Mesenchymal stem cell (in vitro differentiated cells and primary cell): ENCODE measurements around the gene ZNF691.
A peak's percentile ranks its signal among the peaks of the same experiment; 100 is the strongest.
"Not testable (repeated sequence)": the region's sequence is repeated elsewhere in the genome, so short reads cannot be mapped to it uniquely, and the experiment has no call there.

ENCODE experiments used
- DNase-seq: peaks from one replicate; pipeline ENCODE4 v3.0.0-alpha.2; 2013
- H2AFZ ChIP-seq: one replicate; pipeline ENCODE4 v1.6.1; 2013; ENCODE audit warnings: low read depth, mild to moderate bottlenecking, control low read depth, inconsistent platforms, low read length, moderate library complexity
- H2AK5ac ChIP-seq: 2 replicates; pipeline ENCODE4 v1.6.1; 2013; ENCODE audit warnings: low read length, moderate library complexity, mild to moderate bottlenecking, inconsistent platforms; ENCODE audit not compliant: severe bottlenecking
- H2BK120ac ChIP-seq: one replicate; pipeline ENCODE4 v1.6.1; 2013; ENCODE audit warnings: low read depth, mild to moderate bottlenecking, inconsistent platforms, low read length, moderate library complexity
- H2BK12ac ChIP-seq, 2 experiments: one replicate each; pipeline ENCODE4 v1.6.1; 2013; ENCODE audit warnings: inconsistent platforms in 2 of 2, low read length in 2 of 2, mild to moderate bottlenecking in 2 of 2, moderate library complexity in 2 of 2, control low read depth in 1 of 2
- H2BK15ac ChIP-seq: one replicate; pipeline ENCODE4 v1.6.1; 2013; ENCODE audit warnings: mild to moderate bottlenecking, low read depth, inconsistent platforms; ENCODE audit not compliant: poor library complexity, severe bottlenecking
- H2BK5ac ChIP-seq: 2 replicates; pipeline ENCODE4 v1.6.1; 2013; ENCODE audit warnings: low read depth, mild to moderate bottlenecking, low read length, control low read depth, inconsistent platforms; ENCODE audit not compliant: poor library complexity, severe bottlenecking
- H3K14ac ChIP-seq, 2 experiments: one replicate each; pipeline ENCODE4 v1.6.1; 2013; ENCODE audit warnings: inconsistent platforms in 2 of 2, low read length in 2 of 2, control low read depth in 1 of 2, mild to moderate bottlenecking in 1 of 2, moderate library complexity in 1 of 2
- H3K18ac ChIP-seq, 2 experiments: one replicate each; pipeline ENCODE4 v1.6.1; 2013; ENCODE audit warnings: inconsistent platforms in 2 of 2, low read length in 2 of 2, control low read depth in 1 of 2, low read depth in 1 of 2, mild to moderate bottlenecking in 1 of 2
- H3K23ac ChIP-seq, 2 experiments: one replicate each; pipeline ENCODE4 v1.6.1; 2013; ENCODE audit warnings: inconsistent platforms in 2 of 2, low read length in 2 of 2, mild to moderate bottlenecking in 2 of 2, moderate library complexity in 2 of 2, control low read depth in 1 of 2
- H3K27ac ChIP-seq: 2 replicates; pipeline ENCODE4 v1.5.1; 2013; ENCODE audit warnings: mild to moderate bottlenecking, moderate library complexity, low read length, control low read depth, inconsistent platforms; ENCODE audit not compliant: poor library complexity, severe bottlenecking
- H3K27me3 ChIP-seq, 2 experiments: 2 replicates each; pipeline versions ENCODE4 v1.6.1 to v1.7.0; 2013; ENCODE audit warnings: low read length in 2 of 2, mild to moderate bottlenecking in 2 of 2, moderate library complexity in 2 of 2, control low read depth in 1 of 2, inconsistent platforms in 1 of 2; ENCODE audit not compliant: control insufficient read depth in 1 of 2, insufficient read depth in 1 of 2
- H3K36me3 ChIP-seq, 2 experiments: 2 replicates each; pipeline versions ENCODE4 v1.6.1 to v1.7.0; 2013; ENCODE audit warnings: low read length in 2 of 2, control low read depth in 1 of 2, inconsistent platforms in 1 of 2, low read depth in 1 of 2, mild to moderate bottlenecking in 1 of 2; ENCODE audit not compliant: insufficient read depth in 2 of 2, control insufficient read depth in 1 of 2
- H3K4ac ChIP-seq, 2 experiments: one replicate each; pipeline ENCODE4 v1.6.1; 2013; ENCODE audit warnings: inconsistent platforms in 2 of 2, low read length in 2 of 2, mild to moderate bottlenecking in 2 of 2, moderate library complexity in 2 of 2, control low read depth in 1 of 2, low read depth in 1 of 2
- H3K4me1 ChIP-seq: 2 replicates; pipeline ENCODE4 v1.6.1; 2013; ENCODE audit warnings: low read depth, low read length, control low read depth; ENCODE audit not compliant: control insufficient read depth, insufficient read depth
- H3K4me2 ChIP-seq: 2 replicates; pipeline ENCODE4 v1.6.1; 2013; ENCODE audit warnings: low read length, mild to moderate bottlenecking, inconsistent platforms; ENCODE audit not compliant: poor library complexity, severe bottlenecking
- H3K4me3 ChIP-seq, 2 experiments: 2 replicates each; pipeline versions ENCODE4 v1.5.1 to v1.7.0; 2013; ENCODE audit warnings: low read length in 2 of 2, mild to moderate bottlenecking in 2 of 2, control low read depth in 1 of 2, low read depth in 1 of 2; ENCODE audit not compliant: insufficient read depth in 1 of 2
- H3K79me1 ChIP-seq: replicated peaks from 2 replicates; pipeline ENCODE4 v1.6.1; 2013; ENCODE audit warnings: mild to moderate bottlenecking, control low read depth, low read length, inconsistent platforms; ENCODE audit not compliant: poor library complexity, severe bottlenecking
- H3K9ac ChIP-seq: 2 replicates; pipeline ENCODE4 v1.7.0; 2013; ENCODE audit warnings: mild to moderate bottlenecking, low read length, moderate library complexity
- H3K9me3 ChIP-seq: 2 replicates; pipeline ENCODE4 v1.7.0; 2013; ENCODE audit warnings: mild to moderate bottlenecking, low read length; ENCODE audit not compliant: control insufficient read depth
- H4K8ac ChIP-seq: one replicate; pipeline ENCODE4 v1.6.1; 2013; ENCODE audit warnings: inconsistent platforms, mild to moderate bottlenecking, low read length, moderate library complexity
- H4K91ac ChIP-seq: one replicate; pipeline ENCODE4 v1.6.1; 2013; ENCODE audit warnings: mild to moderate bottlenecking, low read length, inconsistent platforms
- WGBS: methylation state at CpG from one replicate; pipeline ENCODE4 v1.1.7; 2013; ENCODE audit warnings: mixed read lengths; 5-methylcytosine and 5-hydroxymethylcytosine counted together

The ZNF691 gene

DNA sequence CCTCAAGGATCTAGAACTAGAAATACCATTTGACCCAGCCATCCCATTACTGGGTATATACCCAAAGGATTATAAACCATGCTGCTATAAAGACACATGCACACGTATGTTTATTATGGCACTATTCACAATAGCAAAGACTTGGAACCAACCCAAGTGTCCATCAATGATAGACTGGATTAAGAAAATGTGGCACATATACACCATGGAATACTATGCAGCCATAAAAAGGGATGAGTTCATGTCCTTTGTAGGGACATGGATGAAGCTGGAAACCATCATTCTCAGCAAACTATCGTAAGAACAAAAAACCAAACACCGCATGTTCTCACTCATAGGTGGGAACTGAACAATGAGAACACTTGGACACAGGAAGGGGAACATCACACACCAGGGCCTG lies 31.6 kb upstream of the ZNF691 start:
- not testable (repeated sequence) for H3K4me1 ChIP-seq, H3K4me3 ChIP-seq, H3K23ac ChIP-seq, H2BK15ac ChIP-seq, DNase-seq, H3K18ac ChIP-seq, H3K9ac ChIP-seq, H4K8ac ChIP-seq, H2BK5ac ChIP-seq, H4K91ac ChIP-seq, H3K4ac ChIP-seq, H3K27me3 ChIP-seq, H2BK12ac ChIP-seq, H2AFZ ChIP-seq, H3K9me3 ChIP-seq, H2AK5ac ChIP-seq, H2BK120ac ChIP-seq, H3K4me2 ChIP-seq, H3K27ac ChIP-seq, H3K14ac ChIP-seq
- WGBS: no CpG with 5 or more reads among the region's 3 CpGs
- Histone ChIP-seq H3K36me3 (peaks cover 6 to 21% of the 10 kb centered on the region in 2 experiments), H3K79me1 (peaks cover 16% of the 10 kb centered on the region)

DNA sequence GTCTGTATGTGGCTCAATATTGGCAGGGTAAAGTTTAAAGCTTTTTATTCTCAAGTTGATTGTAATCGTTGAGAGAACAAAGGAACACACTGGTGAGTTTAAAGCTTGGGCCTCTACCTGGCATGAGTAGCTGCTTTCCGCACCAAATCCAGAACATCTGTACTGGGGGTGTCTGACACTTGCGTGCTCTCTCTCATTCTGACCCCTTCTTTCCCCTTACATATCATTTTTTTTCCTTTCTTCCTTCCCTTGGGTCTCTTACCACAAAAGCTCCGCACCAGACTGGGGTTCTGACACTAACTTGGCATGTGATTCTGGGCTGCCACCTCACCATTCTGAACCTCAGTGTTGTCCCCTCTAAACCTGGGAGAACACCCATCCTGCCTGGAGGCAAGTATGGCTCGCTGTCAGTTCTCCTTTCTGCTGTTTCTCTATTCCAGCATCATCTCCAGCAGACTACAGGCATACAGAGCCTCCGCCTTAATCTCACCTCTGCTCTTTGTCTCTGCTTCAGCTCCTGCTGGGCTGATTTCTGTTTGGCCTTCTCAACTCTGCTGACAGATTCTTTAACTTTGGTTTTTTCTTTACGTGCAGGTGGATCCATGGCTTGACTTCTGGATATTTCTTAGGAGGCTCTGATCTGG lies 30.4 kb upstream of the ZNF691 start:
- Histone ChIP-seq H3K9me3 (no peaks in the 10 kb centered on the region), H3K4me2 (peak overlapping the region; percentile 80), H3K14ac (peak overlapping the region in 1 of 2 experiments; percentile 30), H4K91ac (peak overlapping the region; percentile 37), H2BK15ac (no peak overlapping the region), H3K4me3 (peak overlapping the region; percentile 86 to 98), H3K23ac (no peak overlapping the region), H3K27me3 (no peaks in the 10 kb centered on the region), H3K4me1 (peaks cover 6% of the 10 kb centered on the region), H2AFZ (no peak overlapping the region), H2BK120ac (no peak overlapping the region), H3K36me3 (peaks cover 6 to 15% of the 10 kb centered on the region in 2 experiments), H3K18ac (peak overlapping the region in 1 of 2 experiments; percentile 49), H3K9ac (peak overlapping the region; percentile 93), H3K27ac (peak overlapping the region; percentile 94), H2BK12ac (peak overlapping the region in 1 of 2 experiments; percentile 0), H2AK5ac (no peak overlapping the region), H3K4ac (peak overlapping the region; percentile 46 to 99), H3K79me1 (peaks cover 17% of the 10 kb centered on the region), H2BK5ac (no peak overlapping the region), H4K8ac (peak overlapping the region; percentile 53)
- peak; percentile 38 for DNase-seq
- WGBS: 63% methylated on average over 6 of the region's 7 CpGs

DNA sequence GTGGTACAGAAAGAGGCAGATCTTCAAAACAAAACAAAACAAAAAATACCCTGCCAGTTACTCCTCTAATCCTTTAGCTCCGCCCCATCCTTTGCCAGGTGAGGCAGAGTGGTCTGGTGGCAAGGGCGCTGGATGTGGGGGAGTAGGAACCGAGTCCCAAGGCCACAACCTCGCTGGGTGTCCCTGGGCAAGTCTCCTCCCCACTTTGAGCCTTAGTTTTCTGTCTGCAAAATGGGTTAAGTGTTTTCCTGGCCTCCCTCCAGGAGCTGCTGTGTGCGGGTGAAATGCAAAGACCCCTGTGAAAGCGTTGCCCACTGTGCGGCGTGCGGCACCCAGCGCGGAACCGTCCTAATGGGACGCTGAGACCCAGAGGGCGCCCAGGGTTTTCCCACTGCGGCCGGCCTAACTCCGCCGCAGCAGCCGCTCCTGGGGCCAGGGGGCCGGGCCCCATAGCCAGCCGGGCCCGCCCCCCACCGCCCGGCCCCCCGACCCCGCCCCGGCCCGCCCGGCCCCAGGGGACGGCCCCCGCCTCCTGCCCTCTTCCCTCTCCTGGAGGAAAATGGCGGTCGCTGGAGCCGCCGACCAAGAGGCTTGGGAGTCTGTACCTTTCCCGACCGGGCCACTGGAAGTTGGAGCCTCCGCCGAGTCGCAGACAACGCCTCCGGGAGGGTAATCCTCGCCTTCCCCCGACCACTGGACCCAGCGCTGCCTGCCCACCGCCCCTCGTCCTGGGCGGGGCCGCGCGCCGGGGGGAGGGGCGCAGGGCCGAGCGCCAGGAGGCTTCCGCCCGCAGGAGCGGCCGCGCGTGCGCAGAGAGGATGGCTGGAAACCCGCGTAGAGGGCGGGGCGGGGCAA lies 29.6 kb upstream of the ZNF691 start, which contains the start of the genes ERMAP and SVBP:
Gene ERMAP (plus strand): TSS at position 538 of the 855 bp plus-strand sequence. CDS start 13,327 bp downstream, outside the sequence.
Gene SVBP (minus strand): TSS at position 813 of the 855 bp plus-strand sequence. CDS start 853 bp downstream, outside the sequence.
- Histone ChIP-seq H3K79me1 (peaks cover 17% of the 10 kb centered on the region), H2AFZ (peak within 1 kb of the TSS; percentile 93), H2BK12ac (peak within 1 kb of the TSS; percentile 0 to 92), H3K23ac (no peak within 1 kb of the TSS), H3K18ac (peak within 1 kb of the TSS; percentile 99), H2BK15ac (peak within 1 kb of the TSS; percentile 83), H3K4me3 (peak within 1 kb of the TSS; percentile 87 to 98), H2BK120ac (peak within 1 kb of the TSS; percentile 100), H2AK5ac (peak within 1 kb of the TSS; percentile 83), H3K4me2 (peak within 1 kb of the TSS; percentile 80), H3K4me1 (peaks cover 6% of the 10 kb centered on the region), H4K8ac (peak within 1 kb of the TSS; percentile 100), H2BK5ac (peak within 1 kb of the TSS; percentile 100), H3K36me3 (peaks cover 4 to 9% of the 10 kb centered on the region in 2 experiments), H3K14ac (peak within 1 kb of the TSS in 1 of 2 experiments; percentile 98), H4K91ac (peak within 1 kb of the TSS; percentile 98), H3K27me3 (no peaks in the 10 kb centered on the region), H3K9ac (peak within 1 kb of the TSS; percentile 94), H3K9me3 (no peaks in the 10 kb centered on the region), H3K4ac (peak within 1 kb of the TSS; percentile 99), H3K27ac (peak within 1 kb of the TSS; percentile 100)
- DNase-seq: peak; percentile 87
- WGBS: 1% methylated on average over 51 of the region's 66 CpGs

DNA sequence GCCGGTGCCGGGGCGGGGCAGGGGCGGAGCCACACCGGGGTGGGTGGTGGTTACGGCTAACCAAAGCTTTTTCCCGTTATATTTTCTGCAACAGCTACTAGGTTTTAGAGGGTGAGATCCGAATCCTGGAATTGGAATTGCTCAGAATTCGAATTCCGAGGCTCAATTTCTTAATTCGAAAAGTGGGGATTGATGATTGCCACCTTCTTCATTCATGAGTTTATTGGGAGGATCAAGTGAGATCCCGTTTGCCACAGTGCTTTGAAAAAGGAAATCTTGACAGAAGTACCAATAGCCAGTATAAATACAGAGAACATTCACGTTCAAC lies 29.0 kb upstream of the ZNF691 start:
- no peaks in the 10 kb centered on the region for H3K9me3 ChIP-seq

More for the DNA sequence above, 29.0 kb upstream of the ZNF691 start:
- Histone ChIP-seq H3K4me3 (peak overlapping the region in 1 of 2 experiments; percentile 76), H3K9ac (peak overlapping the region; percentile 80), H3K14ac (no peak overlapping the region), H2BK15ac (no peak overlapping the region), H3K27ac (no peak overlapping the region), H3K23ac (no peak overlapping the region), H3K4me1 (peaks cover 6% of the 10 kb centered on the region), H3K36me3 (peaks cover 4 to 9% of the 10 kb centered on the region in 2 experiments), H3K18ac (no peak overlapping the region), H2BK5ac (no peak overlapping the region), H3K79me1 (peaks cover 17% of the 10 kb centered on the region), H2BK12ac (no peak overlapping the region), H4K91ac (no peak overlapping the region), H2AK5ac (no peak overlapping the region), H3K4me2 (peak overlapping the region; percentile 61), H3K27me3 (no peaks in the 10 kb centered on the region), H3K4ac (no peak overlapping the region), H2AFZ (no peak overlapping the region), H4K8ac (no peak overlapping the region), H2BK120ac (no peak overlapping the region)
- DNase-seq: no peak
- under 1% methylated on average over 11 of the region's 13 CpGs for WGBS
